ENCODE measurements around the gene A2ML1.

The A2ML1 gene

GRCh38 chr12:8886502-8887284 is 64.3 kb downstream of the A2ML1 start:
- H3K14ac ChIP-seq (ENCODE audit: low read length in 2 of 2): no peak overlapping the region
- no peak overlapping the region for H3K4me3 ChIP-seq (ENCODE audit: insufficient read depth in 1 of 2, low read depth in 1 of 2, low read length in 2 of 2)
- H2BK12ac ChIP-seq (ENCODE audit: low read length in 2 of 2): no peak overlapping the region
- no peak overlapping the region for H3K27ac ChIP-seq (ENCODE audit: low read length, poor library complexity, severe bottlenecking)
- H3K9me3 ChIP-seq (ENCODE audit: control insufficient read depth, low read length): no peaks in the 10 kb centered on the region
- no peak overlapping the region for H4K8ac ChIP-seq (ENCODE audit: low read length)
- H2AFZ ChIP-seq (ENCODE audit: low read depth, low read length): no peak overlapping the region
- H3K4ac ChIP-seq (ENCODE audit: low read depth in 1 of 2, low read length in 2 of 2): no peak overlapping the region
- no peak overlapping the region for H3K9ac ChIP-seq (ENCODE audit: low read length)
- H4K91ac ChIP-seq (ENCODE audit: low read length): no peak overlapping the region
- 90% methylated on average over 4 of the region's 6 CpGs for WGBS
- no peak overlapping the region for H2BK15ac ChIP-seq (ENCODE audit: low read depth, poor library complexity, severe bottlenecking)
- H3K36me3 ChIP-seq (ENCODE audit: control insufficient read depth in 1 of 2, insufficient read depth in 2 of 2, low read depth in 1 of 2, low read length in 2 of 2): no peaks in the 10 kb centered on the region
- no peaks in the 10 kb centered on the region for H3K4me1 ChIP-seq (ENCODE audit: control insufficient read depth, insufficient read depth, low read depth, low read length)
- H3K23ac ChIP-seq (ENCODE audit: low read length in 2 of 2): no peak overlapping the region
- H3K4me2 ChIP-seq (ENCODE audit: low read length, poor library complexity, severe bottlenecking): no peak overlapping the region
- no peak overlapping the region for H2BK120ac ChIP-seq (ENCODE audit: low read depth, low read length)
- H2BK5ac ChIP-seq (ENCODE audit: low read depth, low read length, poor library complexity, severe bottlenecking): no peak overlapping the region
- no peak for DNase-seq
- peaks cover 5 to 6% of the 10 kb centered on the region in 2 experiments for H3K27me3 ChIP-seq (ENCODE audit: control insufficient read depth in 1 of 2, insufficient read depth in 1 of 2, low read length in 2 of 2)
- no peak overlapping the region for H2AK5ac ChIP-seq (ENCODE audit: low read length, severe bottlenecking)
- H3K79me1 ChIP-seq (replicated peaks; ENCODE audit: low read length, poor library complexity, severe bottlenecking): no peaks in the 10 kb centered on the region
- no peak overlapping the region for H3K18ac ChIP-seq (ENCODE audit: low read depth in 1 of 2, low read length in 2 of 2)

GRCh38 chr12:8887285-8887715 is 64.9 kb downstream of the A2ML1 start:
- Histone ChIP-seq H3K9me3 (ENCODE audit: control insufficient read depth, low read length) (no peaks in the 10 kb centered on the region), H4K8ac (ENCODE audit: low read length) (no peak overlapping the region), H2BK120ac (ENCODE audit: low read depth, low read length) (no peak overlapping the region), H3K4me3 (ENCODE audit: insufficient read depth in 1 of 2, low read depth in 1 of 2, low read length in 2 of 2) (no peak overlapping the region), H2BK15ac (ENCODE audit: low read depth, poor library complexity, severe bottlenecking) (no peak overlapping the region), H3K18ac (ENCODE audit: low read depth in 1 of 2, low read length in 2 of 2) (no peak overlapping the region), H4K91ac (ENCODE audit: low read length) (no peak overlapping the region), H3K4ac (ENCODE audit: low read depth in 1 of 2, low read length in 2 of 2) (no peak overlapping the region), H3K27me3 (ENCODE audit: control insufficient read depth in 1 of 2, insufficient read depth in 1 of 2, low read length in 2 of 2) (peaks cover 5 to 6% of the 10 kb centered on the region in 2 experiments), H3K4me2 (ENCODE audit: low read length, poor library complexity, severe bottlenecking) (no peak overlapping the region), H3K14ac (ENCODE audit: low read length in 2 of 2) (no peak overlapping the region), H3K27ac (ENCODE audit: low read length, poor library complexity, severe bottlenecking) (no peak overlapping the region), H3K79me1 (replicated peaks; ENCODE audit: low read length, poor library complexity, severe bottlenecking) (no peaks in the 10 kb centered on the region), H3K9ac (ENCODE audit: low read length) (no peak overlapping the region), H2AFZ (ENCODE audit: low read depth, low read length) (no peak overlapping the region), H2AK5ac (ENCODE audit: low read length, severe bottlenecking) (no peak overlapping the region), H3K4me1 (ENCODE audit: control insufficient read depth, insufficient read depth, low read depth, low read length) (no peaks in the 10 kb centered on the region), H3K23ac (ENCODE audit: low read length in 2 of 2) (no peak overlapping the region), H2BK12ac (ENCODE audit: low read length in 2 of 2) (no peak overlapping the region), H3K36me3 (ENCODE audit: control insufficient read depth in 1 of 2, insufficient read depth in 2 of 2, low read depth in 1 of 2, low read length in 2 of 2) (no peaks in the 10 kb centered on the region), H2BK5ac (ENCODE audit: low read depth, low read length, poor library complexity, severe bottlenecking) (no peak overlapping the region)
- WGBS: 84% methylated on average over 4 of the region's 4 CpGs
- DNase-seq: no peak

GRCh38 chr12:8890313-8891085 is 68.1 kb downstream of the A2ML1 start:
- H3K27ac ChIP-seq (ENCODE audit: low read length, poor library complexity, severe bottlenecking): no peak overlapping the region
- H3K14ac ChIP-seq (ENCODE audit: low read length in 2 of 2): no peak overlapping the region
- H3K4me2 ChIP-seq (ENCODE audit: low read length, poor library complexity, severe bottlenecking): peak overlapping the region; percentile 84
- H3K36me3 ChIP-seq (ENCODE audit: control insufficient read depth in 1 of 2, insufficient read depth in 2 of 2, low read depth in 1 of 2, low read length in 2 of 2): no peaks in the 10 kb centered on the region
- H2AK5ac ChIP-seq (ENCODE audit: low read length, severe bottlenecking): no peak overlapping the region
- no peaks in the 10 kb centered on the region for H3K27me3 ChIP-seq (ENCODE audit: control insufficient read depth in 1 of 2, insufficient read depth in 1 of 2, low read length in 2 of 2)
- no peak overlapping the region for H2BK15ac ChIP-seq (ENCODE audit: low read depth, poor library complexity, severe bottlenecking)
- H2AFZ ChIP-seq (ENCODE audit: low read depth, low read length): no peak overlapping the region
- no peak overlapping the region for H3K18ac ChIP-seq (ENCODE audit: low read depth in 1 of 2, low read length in 2 of 2)
- 33% methylated on average over 11 of the region's 14 CpGs for WGBS
- H4K8ac ChIP-seq (ENCODE audit: low read length): no peak overlapping the region
- H2BK12ac ChIP-seq (ENCODE audit: low read length in 2 of 2): no peak overlapping the region
- H3K4me1 ChIP-seq (ENCODE audit: control insufficient read depth, insufficient read depth, low read depth, low read length): no peaks in the 10 kb centered on the region
- no peak overlapping the region for H4K91ac ChIP-seq (ENCODE audit: low read length)
- H3K79me1 ChIP-seq (replicated peaks; ENCODE audit: low read length, poor library complexity, severe bottlenecking): no peaks in the 10 kb centered on the region
- peak overlapping the region in 1 of 2 experiments; percentile 84 for H3K4me3 ChIP-seq (ENCODE audit: insufficient read depth in 1 of 2, low read depth in 1 of 2, low read length in 2 of 2)
- no peak overlapping the region for H2BK120ac ChIP-seq (ENCODE audit: low read depth, low read length)
- H2BK5ac ChIP-seq (ENCODE audit: low read depth, low read length, poor library complexity, severe bottlenecking): no peak overlapping the region
- no peak overlapping the region for H3K23ac ChIP-seq (ENCODE audit: low read length in 2 of 2)
- no peak overlapping the region for H3K4ac ChIP-seq (ENCODE audit: low read depth in 1 of 2, low read length in 2 of 2)
- DNase-seq: peak; percentile 65
- H3K9me3 ChIP-seq (ENCODE audit: control insufficient read depth, low read length): no peaks in the 10 kb centered on the region
- H3K9ac ChIP-seq (ENCODE audit: low read length): peak overlapping the region; percentile 90

- Histone ChIP-seq H3K9me3 (ENCODE audit: control insufficient read depth, low read length) (no peaks in the 10 kb centered on the region), H2BK120ac (ENCODE audit: low read depth, low read length) (no peak overlapping the region), H3K4me3 (ENCODE audit: insufficient read depth in 1 of 2, low read depth in 1 of 2, low read length in 2 of 2) (no peak overlapping the region), H2BK5ac (ENCODE audit: low read depth, low read length, poor library complexity, severe bottlenecking) (no peak overlapping the region), H4K91ac (ENCODE audit: low read length) (no peak overlapping the region), H3K79me1 (replicated peaks; ENCODE audit: low read length, poor library complexity, severe bottlenecking) (no peaks in the 10 kb centered on the region), H3K18ac (ENCODE audit: low read depth in 1 of 2, low read length in 2 of 2) (no peak overlapping the region), H2AFZ (ENCODE audit: low read depth, low read length) (no peak overlapping the region), H2BK12ac (ENCODE audit: low read length in 2 of 2) (no peak overlapping the region), H3K36me3 (ENCODE audit: control insufficient read depth in 1 of 2, insufficient read depth in 2 of 2, low read depth in 1 of 2, low read length in 2 of 2) (no peaks in the 10 kb centered on the region), H2BK15ac (ENCODE audit: low read depth, poor library complexity, severe bottlenecking) (no peak overlapping the region), H3K27ac (ENCODE audit: low read length, poor library complexity, severe bottlenecking) (no peak overlapping the region), H3K27me3 (ENCODE audit: control insufficient read depth in 1 of 2, insufficient read depth in 1 of 2, low read length in 2 of 2) (no peaks in the 10 kb centered on the region), H2AK5ac (ENCODE audit: low read length, severe bottlenecking) (no peak overlapping the region), H3K23ac (ENCODE audit: low read length in 2 of 2) (no peak overlapping the region), H4K8ac (ENCODE audit: low read length) (no peak overlapping the region), H3K14ac (ENCODE audit: low read length in 2 of 2) (no peak overlapping the region), H3K9ac (ENCODE audit: low read length) (no peak overlapping the region), H3K4me2 (ENCODE audit: low read length, poor library complexity, severe bottlenecking) (no peak overlapping the region), H3K4ac (ENCODE audit: low read depth in 1 of 2, low read length in 2 of 2) (no peak overlapping the region), H3K4me1 (ENCODE audit: control insufficient read depth, insufficient read depth, low read depth, low read length) (no peaks in the 10 kb centered on the region)
- no peak for DNase-seq
- WGBS: 100% methylated on average over 3 of the region's 3 CpGs
These were observed 69.6 kb downstream of the A2ML1 start for GRCh38 chr12:8891976-8892375.
